Uterus (tissue), 4 donors: ENCODE measurements around the gene SLC35A4. TPM values are rescaled to one million over a fixed set of nuclear protein-coding genes. Genes with fewer than 3 reads are reported as not detected.

ENCODE experiments used
- DNase-seq, 2 donors: peaks; one replicate each; pipeline ENCODE4 v3.0.0-alpha.2; 2019 to 2020
- H3K27ac ChIP-seq, 2 donors: fragments of 200-600 bp; sonication (generic); 1 replicate in 1 of 2; 2 replicates in 1 of 2; pipeline ENCODE4 v1.5.1; 2016 to 2018
- H3K27me3 ChIP-seq, 2 donors: fragments of 200-600 bp; sonication (generic); one replicate each; pipeline ENCODE4 v1.5.1; 2018 to 2019; ENCODE audit warnings: control low read depth in 1 of 2
- H3K36me3 ChIP-seq, 2 donors: fragments of 200-600 bp; sonication (generic); one replicate each; pipeline ENCODE4 v1.5.1; 2019; ENCODE audit warnings: control low read depth in 1 of 2
- H3K4me1 ChIP-seq, 2 donors: fragments of 200-600 bp; sonication (generic); one replicate each; pipeline ENCODE4 v1.5.1; 2018 to 2019; ENCODE audit warnings: control low read depth in 1 of 2
- H3K4me3 ChIP-seq, 2 donors: fragments of 200-600 bp; sonication (generic); 1 replicate in 1 of 2; 2 replicates in 1 of 2; pipeline ENCODE4 v1.5.1; 2018 to 2019; ENCODE audit warnings: mild to moderate bottlenecking in 1 of 2
- H3K9me3 ChIP-seq, 2 donors: fragments of 200-600 bp; sonication (generic); one replicate each; pipeline ENCODE4 v1.5.1; 2019; ENCODE audit warnings: control low read depth in 1 of 2
- POLR2A ChIP-seq, 2 donors: fragments of 450-650 bp; IDR thresholded peaks; one replicate each; pipeline ENCODE4 v1.6.1; 2016; ENCODE audit warnings: antibody characterized with exemption in 2 of 2, mild to moderate bottlenecking in 1 of 2, moderate library complexity in 1 of 2
- intact Hi-C: fragments of 100-400 bp; cut with DNase I; formaldehyde crosslinking; loops from one replicate; pipeline ENCODE4 v1.15.1; 2023; ENCODE audit warnings: low total_unique reads
- total RNA-seq, 4 donors: library from RNA; depleted of rRNA in 3 of 4; stranded (reverse); fragments of >200 nt in 3 of 4; gene quantifications; one replicate each; pipeline versions ENCODE4 v1.1.0 to v1.2.4, GENCODE V29; 2014 to 2023
- TF ChIP-seq, protein P1 (sequence below), 4 experiments: fragments of 200-600 bp in 2 of 4; fragments of 450-650 bp in 2 of 4; sonication (generic) in 2 of 4; IDR thresholded peaks; one replicate each; pipeline ENCODE4 v1.5.1; 2016 to 2019; ENCODE audit warnings: antibody characterized with exemption in 4 of 4, mild to moderate bottlenecking in 2 of 4, moderate library complexity in 1 of 4
- donor health status: DM: yes; HTN: yes; CAD: no.

The SLC35A4 gene
- total RNA-seq, 4 donors from 2014 or later = 6.4 to 39.7 (median 21.7) TPM

DNA sequence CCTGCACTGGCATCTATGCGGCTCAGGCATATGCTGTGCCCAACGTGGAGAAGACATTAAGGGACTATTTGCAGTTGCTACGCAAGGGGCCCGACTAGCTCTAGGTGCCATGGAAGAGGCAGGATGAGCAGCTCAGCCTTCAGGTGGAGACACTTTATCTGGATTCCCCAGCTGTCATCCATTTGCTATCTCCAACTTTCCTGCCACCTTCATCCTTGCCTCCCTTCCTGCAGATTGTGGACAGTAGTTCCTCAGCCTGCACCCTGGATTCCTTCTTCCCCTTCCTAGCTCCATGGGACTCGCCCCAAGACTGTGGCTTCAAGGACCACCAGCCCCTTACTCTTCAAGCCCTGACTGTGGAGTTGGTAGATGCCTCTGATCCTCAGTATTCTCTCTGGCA is 2.0 kb downstream of the SLC35A4 start:
- TF ChIP-seq POLR2A (IDR thresholded peaks at IDR 0.05) = no peak
- TF ChIP-seq, protein P1, sequence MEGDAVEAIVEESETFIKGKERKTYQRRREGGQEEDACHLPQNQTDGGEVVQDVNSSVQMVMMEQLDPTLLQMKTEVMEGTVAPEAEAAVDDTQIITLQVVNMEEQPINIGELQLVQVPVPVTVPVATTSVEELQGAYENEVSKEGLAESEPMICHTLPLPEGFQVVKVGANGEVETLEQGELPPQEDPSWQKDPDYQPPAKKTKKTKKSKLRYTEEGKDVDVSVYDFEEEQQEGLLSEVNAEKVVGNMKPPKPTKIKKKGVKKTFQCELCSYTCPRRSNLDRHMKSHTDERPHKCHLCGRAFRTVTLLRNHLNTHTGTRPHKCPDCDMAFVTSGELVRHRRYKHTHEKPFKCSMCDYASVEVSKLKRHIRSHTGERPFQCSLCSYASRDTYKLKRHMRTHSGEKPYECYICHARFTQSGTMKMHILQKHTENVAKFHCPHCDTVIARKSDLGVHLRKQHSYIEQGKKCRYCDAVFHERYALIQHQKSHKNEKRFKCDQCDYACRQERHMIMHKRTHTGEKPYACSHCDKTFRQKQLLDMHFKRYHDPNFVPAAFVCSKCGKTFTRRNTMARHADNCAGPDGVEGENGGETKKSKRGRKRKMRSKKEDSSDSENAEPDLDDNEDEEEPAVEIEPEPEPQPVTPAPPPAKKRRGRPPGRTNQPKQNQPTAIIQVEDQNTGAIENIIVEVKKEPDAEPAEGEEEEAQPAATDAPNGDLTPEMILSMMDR (IDR thresholded peaks at IDR 0.05) = no peak
- Histone ChIP-seq H3K4me3 (no peak overlapping the region), H3K27me3 (no peaks in the 10 kb centered on the region), H3K9me3 (no peaks in the 10 kb centered on the region), H3K36me3 (no peaks in the 10 kb centered on the region), H3K27ac (no peak overlapping the region), H3K4me1 (peaks cover 8 to 17% of the 10 kb centered on the region in 2 donors)
- no peak for DNase-seq
- intact Hi-C loops = no loop called here

DNA sequence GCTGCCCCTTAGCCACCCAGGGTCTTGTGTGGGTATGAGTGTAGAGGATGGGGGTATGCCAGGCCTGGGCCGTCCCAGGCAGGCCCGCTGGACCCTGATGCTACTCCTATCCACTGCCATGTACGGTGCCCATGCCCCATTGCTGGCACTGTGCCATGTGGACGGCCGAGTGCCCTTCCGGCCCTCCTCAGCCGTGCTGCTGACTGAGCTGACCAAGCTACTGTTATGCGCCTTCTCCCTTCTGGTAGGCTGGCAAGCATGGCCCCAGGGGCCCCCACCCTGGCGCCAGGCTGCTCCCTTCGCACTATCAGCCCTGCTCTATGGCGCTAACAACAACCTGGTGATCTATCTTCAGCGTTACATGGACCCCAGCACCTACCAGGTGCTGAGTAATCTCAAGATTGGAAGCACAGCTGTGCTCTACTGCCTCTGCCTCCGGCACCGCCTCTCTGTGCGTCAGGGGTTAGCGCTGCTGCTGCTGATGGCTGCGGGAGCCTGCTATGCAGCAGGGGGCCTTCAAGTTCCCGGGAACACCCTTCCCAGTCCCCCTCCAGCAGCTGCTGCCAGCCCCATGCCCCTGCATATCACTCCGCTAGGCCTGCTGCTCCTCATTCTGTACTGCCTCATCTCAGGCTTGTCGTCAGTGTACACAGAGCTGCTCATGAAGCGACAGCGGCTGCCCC is 2.6 kb downstream of the SLC35A4 start:
- H3K4me3 ChIP-seq = no peak overlapping the region
- peaks cover 8 to 17% of the 10 kb centered on the region in 2 donors for H3K4me1 ChIP-seq
- no peak for DNase-seq
- H3K27ac ChIP-seq = no peak overlapping the region
- TF ChIP-seq, protein P1 (IDR thresholded peaks at IDR 0.05) = no peak
- TF ChIP-seq POLR2A (IDR thresholded peaks at IDR 0.05) = no peak
- no peaks in the 10 kb centered on the region for H3K36me3 ChIP-seq
- no peaks in the 10 kb centered on the region for H3K9me3 ChIP-seq
- H3K27me3 ChIP-seq = no peaks in the 10 kb centered on the region
- intact Hi-C loops = no loop called here

DNA sequence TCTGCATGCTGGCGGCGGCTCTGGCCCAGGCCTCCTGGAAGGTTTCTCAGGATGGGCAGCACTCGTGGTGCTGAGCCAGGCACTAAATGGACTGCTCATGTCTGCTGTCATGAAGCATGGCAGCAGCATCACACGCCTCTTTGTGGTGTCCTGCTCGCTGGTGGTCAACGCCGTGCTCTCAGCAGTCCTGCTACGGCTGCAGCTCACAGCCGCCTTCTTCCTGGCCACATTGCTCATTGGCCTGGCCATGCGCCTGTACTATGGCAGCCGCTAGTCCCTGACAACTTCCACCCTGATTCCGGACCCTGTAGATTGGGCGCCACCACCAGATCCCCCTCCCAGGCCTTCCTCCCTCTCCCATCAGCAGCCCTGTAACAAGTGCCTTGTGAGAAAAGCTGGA is 3.2 kb downstream of the SLC35A4 start:
- Histone ChIP-seq H3K36me3 (no peaks in the 10 kb centered on the region), H3K27ac (no peak overlapping the region), H3K27me3 (no peaks in the 10 kb centered on the region), H3K4me3 (no peak overlapping the region), H3K9me3 (no peaks in the 10 kb centered on the region), H3K4me1 (peaks cover 8 to 17% of the 10 kb centered on the region in 2 donors)
- no peak for DNase-seq
- intact Hi-C loops = no loop called here
- TF ChIP-seq POLR2A (IDR thresholded peaks at IDR 0.05) = no peak
- TF ChIP-seq, protein P1 (IDR thresholded peaks at IDR 0.05) = no peak

DNA sequence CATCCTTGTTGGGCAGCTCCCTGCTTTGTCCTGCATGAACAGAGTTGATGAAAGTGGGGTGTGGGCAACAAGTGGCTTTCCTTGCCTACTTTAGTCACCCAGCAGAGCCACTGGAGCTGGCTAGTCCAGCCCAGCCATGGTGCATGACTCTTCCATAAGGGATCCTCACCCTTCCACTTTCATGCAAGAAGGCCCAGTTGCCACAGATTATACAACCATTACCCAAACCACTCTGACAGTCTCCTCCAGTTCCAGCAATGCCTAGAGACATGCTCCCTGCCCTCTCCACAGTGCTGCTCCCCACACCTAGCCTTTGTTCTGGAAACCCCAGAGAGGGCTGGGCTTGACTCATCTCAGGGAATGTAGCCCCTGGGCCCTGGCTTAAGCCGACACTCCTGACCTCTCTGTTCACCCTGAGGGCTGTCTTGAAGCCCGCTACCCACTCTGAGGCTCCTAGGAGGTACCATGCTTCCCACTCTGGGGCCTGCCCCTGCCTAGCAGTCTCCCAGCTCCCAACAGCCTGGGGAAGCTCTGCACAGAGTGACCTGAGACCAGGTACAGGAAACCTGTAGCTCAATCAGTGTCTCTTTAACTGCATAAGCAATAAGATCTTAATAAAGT is 3.9 kb downstream of the SLC35A4 start:
- no peaks in the 10 kb centered on the region for H3K27me3 ChIP-seq
- H3K9me3 ChIP-seq = no peaks in the 10 kb centered on the region
- intact Hi-C loops = no loop called here
- H3K36me3 ChIP-seq = no peaks in the 10 kb centered on the region
- TF ChIP-seq, protein P1 (IDR thresholded peaks at IDR 0.05) = no peak
- TF ChIP-seq POLR2A (IDR thresholded peaks at IDR 0.05) = no peak
- H3K27ac ChIP-seq = peak overlapping the region in 1 of 2 donors; percentile 26
- DNase-seq = no peak
- peaks cover 8 to 11% of the 10 kb centered on the region in 2 donors for H3K4me1 ChIP-seq
- no peak overlapping the region for H3K4me3 ChIP-seq

DNA sequence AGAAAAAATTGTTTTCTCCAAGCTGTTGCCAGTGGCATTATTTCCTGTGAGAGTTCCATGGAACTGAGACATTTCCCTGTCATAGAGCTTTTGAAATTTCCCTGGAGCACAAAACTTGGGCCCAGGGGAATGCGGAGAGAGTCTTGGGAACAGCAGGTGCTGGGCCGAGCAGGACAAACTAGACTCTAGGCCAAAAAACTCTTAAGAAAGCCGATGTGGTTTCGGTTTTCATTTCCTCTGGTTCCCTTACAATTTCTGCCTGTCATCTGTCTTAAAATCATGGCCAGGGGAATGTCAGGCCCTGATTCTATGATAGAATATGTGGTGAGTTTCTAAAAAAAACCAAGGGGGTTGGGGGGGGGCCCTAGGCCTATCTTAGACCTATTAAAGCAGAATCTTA is 4.6 kb downstream of the SLC35A4 start:
- Histone ChIP-seq H3K4me1 (peaks cover 8 to 10% of the 10 kb centered on the region in 2 donors), H3K27ac (peak overlapping the region; percentile 26 to 33), H3K36me3 (no peaks in the 10 kb centered on the region), H3K27me3 (no peaks in the 10 kb centered on the region), H3K9me3 (no peaks in the 10 kb centered on the region), H3K4me3 (no peak overlapping the region)
- intact Hi-C loops = no loop called here
- DNase-seq = no peak
- no peak for TF ChIP-seq POLR2A (IDR thresholded peaks at IDR 0.05)
- TF ChIP-seq, protein P1 (IDR thresholded peaks at IDR 0.05) = no peak
